Right lobe of liver (tissue), 6 donors: ENCODE measurements around the gene PROZ. TPM values are rescaled to one million over a fixed set of nuclear protein-coding genes. Genes with fewer than 3 reads are reported as not detected.
A peak's percentile ranks its signal among the peaks of the same experiment; 100 is the strongest.

ENCODE experiments used
- ATAC-seq, 4 donors: fragments of 200-7000 bp; cut with Tn5 transposase; one replicate each; pipeline ENCODE4 v1.9.1; 2020; ENCODE audit warnings: mild to moderate bottlenecking in 4 of 4, moderate library complexity in 4 of 4
- DNase-seq, 3 donors: peaks; one replicate each; pipeline ENCODE4 v3.0.0-alpha.2; 2020
- H3K27ac ChIP-seq, 3 donors: fragments of 200-600 bp; one replicate each; pipeline ENCODE4 v1.8.0; 2022
- H3K27me3 ChIP-seq, 2 donors: fragments of 200-600 bp; one replicate each; pipeline ENCODE4 v1.8.0; 2022
- H3K36me3 ChIP-seq, 4 donors: fragments of 200-600 bp; sonication (generic) in 1 of 4; one replicate each; pipeline versions ENCODE4 v1.5.1 to v1.8.0; 2017 to 2022; ENCODE audit warnings: control low read depth in 1 of 4
- H3K4me1 ChIP-seq, 4 donors: fragments of 200-600 bp; sonication (generic) in 1 of 4; one replicate each; pipeline versions ENCODE4 v1.5.1 to v1.8.0; 2017 to 2022; ENCODE audit warnings: control low read depth in 1 of 4
- H3K4me3 ChIP-seq, 3 donors: fragments of 200-600 bp; one replicate each; pipeline ENCODE4 v1.8.0; 2022
- H3K9me3 ChIP-seq, 4 donors: fragments of 200-600 bp; sonication (generic) in 1 of 4; one replicate each; pipeline versions ENCODE4 v1.5.1 to v1.8.0; 2017 to 2022; ENCODE audit warnings: control low read depth in 1 of 4
- POLR2A ChIP-seq: fragments of 450-650 bp; IDR thresholded peaks from one replicate; pipeline ENCODE4 v1.6.1; 2017; ENCODE audit warnings: antibody characterized with exemption, mild to moderate bottlenecking
- WGBS: methylation state at CpG from one replicate; pipeline ENCODE4 v1.1.6; 2018; ENCODE audit warnings: low coverage, low lambda C conversion rate; ENCODE audit not compliant: insufficient coverage; ENCODE audit errors: missing lambda C conversion rate; 5-methylcytosine and 5-hydroxymethylcytosine counted together
- intact Hi-C, 2 donors: fragments of 100-400 bp; cut with DNase I; formaldehyde crosslinking; loops; one replicate each; pipeline versions ENCODE4 v1.11.2 to v1.14.1; 2022
- total RNA-seq, 6 experiments: library from RNA; depleted of rRNA in 2 of 6; stranded (reverse); fragments of >200 nt in 2 of 6; fragmentation: NEBNext Ultra II Directional in 3 of 6; extraction: Animal tissue kit (Norgen Biotek cat#: 25700) in 3 of 6; gene quantifications; one replicate each; pipeline versions ENCODE4 v1.1.0 to v1.2.4, GENCODE V29; 2016 to 2023
- TF ChIP-seq, protein P1 (sequence below), 4 donors: fragments of 200-600 bp in 3 of 4; fragments of 450-650 bp in 1 of 4; IDR thresholded peaks; one replicate each; pipeline versions ENCODE4 v1.5.1 to v1.8.0; 2016 to 2022; ENCODE audit warnings: antibody characterized with exemption in 4 of 4, mild to moderate bottlenecking in 2 of 4
- donor health status: DM: no; HTN: yes; CAD: no.
- donor health status: DM: no; HTN: no; CAD: no.
- donor health status: DM: no; HTN: no; CAD: no.
- donor health status: DM: no; HTN: yes; CAD: no.
- donor health status: DM: no; HTN: yes; CAD: no.

Gene PROZ
- total RNA-seq, 6 experiments from 2014 or later, result 11.2 to 71.2 (median 56.9) TPM

- H3K27ac ChIP-seq, result peak within 1 kb of the TSS; percentile 73 to 90 (median 83)
- ATAC-seq (peak; percentile 92 to 96 (median 93)), DNase-seq (peak; percentile 90 to 96 (median 94))
- peak within 1 kb of the TSS; percentile 42 to 70 (median 58) for H3K4me3 ChIP-seq
- 18% methylated on average over 13 of the region's 23 CpGs for whole genome bisulfite sequencing
- intact Hi-C loops, result no loop called here
- TF ChIP-seq, protein P1, sequence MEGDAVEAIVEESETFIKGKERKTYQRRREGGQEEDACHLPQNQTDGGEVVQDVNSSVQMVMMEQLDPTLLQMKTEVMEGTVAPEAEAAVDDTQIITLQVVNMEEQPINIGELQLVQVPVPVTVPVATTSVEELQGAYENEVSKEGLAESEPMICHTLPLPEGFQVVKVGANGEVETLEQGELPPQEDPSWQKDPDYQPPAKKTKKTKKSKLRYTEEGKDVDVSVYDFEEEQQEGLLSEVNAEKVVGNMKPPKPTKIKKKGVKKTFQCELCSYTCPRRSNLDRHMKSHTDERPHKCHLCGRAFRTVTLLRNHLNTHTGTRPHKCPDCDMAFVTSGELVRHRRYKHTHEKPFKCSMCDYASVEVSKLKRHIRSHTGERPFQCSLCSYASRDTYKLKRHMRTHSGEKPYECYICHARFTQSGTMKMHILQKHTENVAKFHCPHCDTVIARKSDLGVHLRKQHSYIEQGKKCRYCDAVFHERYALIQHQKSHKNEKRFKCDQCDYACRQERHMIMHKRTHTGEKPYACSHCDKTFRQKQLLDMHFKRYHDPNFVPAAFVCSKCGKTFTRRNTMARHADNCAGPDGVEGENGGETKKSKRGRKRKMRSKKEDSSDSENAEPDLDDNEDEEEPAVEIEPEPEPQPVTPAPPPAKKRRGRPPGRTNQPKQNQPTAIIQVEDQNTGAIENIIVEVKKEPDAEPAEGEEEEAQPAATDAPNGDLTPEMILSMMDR (IDR thresholded peaks at IDR 0.05), result peak; percentile 9 to 49 (median 32)
- peak; percentile 88 for TF ChIP-seq POLR2A
- H3K9me3 ChIP-seq, result no peaks in the 10 kb centered on the region
- no peaks in the 10 kb centered on the region for H3K27me3 ChIP-seq
- peaks cover 0 to 15% (median 4%) of the 10 kb centered on the region in 4 donors for H3K4me1 ChIP-seq
- H3K36me3 ChIP-seq, result no peaks in the 10 kb centered on the region
Observed at GRCh38 chr13:113122550-113123225, 35.8 kb upstream of the PROZ start, which contains the start of gene F10. TSS of gene F10 (plus strand) at chr13:113122799. CDS start at chr13:113122856, 57 bp downstream.

DNA sequence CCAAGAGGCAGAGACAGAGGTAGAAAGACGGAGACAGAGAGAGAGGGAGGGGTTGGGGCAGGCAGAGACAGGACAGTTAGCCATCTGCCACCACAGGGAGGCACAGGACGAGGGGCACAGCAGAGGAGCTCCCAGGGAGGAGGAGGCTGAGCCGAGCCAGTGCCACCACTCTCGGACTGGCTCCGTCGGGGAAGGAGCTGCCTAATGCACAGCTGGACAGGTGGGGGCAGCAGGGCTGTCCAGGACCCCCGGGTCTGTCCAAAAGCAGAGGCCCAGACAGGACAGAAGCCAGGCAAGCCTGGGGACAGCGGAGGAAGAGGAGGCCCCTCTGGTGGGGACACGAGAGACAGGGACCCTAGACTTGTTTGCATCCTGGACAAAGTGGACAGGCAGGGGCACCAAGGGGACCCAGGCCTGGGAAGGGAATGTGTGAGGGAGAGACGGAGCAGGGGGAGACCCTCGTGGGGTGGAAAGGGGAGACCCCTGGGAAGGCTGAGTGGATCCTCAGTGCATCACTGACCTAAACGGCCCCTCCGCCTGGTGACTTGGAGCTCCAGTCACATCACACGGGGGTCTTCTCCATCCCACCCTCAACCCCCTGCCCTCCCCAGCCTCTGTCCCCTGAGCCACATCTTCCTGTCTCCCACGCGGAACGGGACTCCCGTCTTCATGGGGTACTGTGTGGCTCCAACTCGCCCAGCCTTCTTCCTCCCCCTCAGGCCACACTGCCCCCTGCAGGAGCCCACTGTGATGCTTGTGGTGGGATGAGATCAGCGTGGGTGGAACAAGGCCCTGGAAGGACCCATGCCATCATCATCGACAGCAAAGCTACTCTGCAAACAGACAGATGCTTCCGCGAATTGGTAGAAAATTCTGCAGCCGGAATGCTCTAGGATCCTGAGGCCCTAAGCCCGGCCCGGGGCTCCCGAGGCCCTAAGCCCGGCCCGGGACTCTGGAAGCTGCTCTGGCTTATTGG lies 34.9 kb upstream of the PROZ start:
- H3K27ac ChIP-seq, result peak overlapping the region; percentile 73 to 90 (median 83)
- no peaks in the 10 kb centered on the region for H3K27me3 ChIP-seq
- H3K9me3 ChIP-seq, result no peaks in the 10 kb centered on the region
- ATAC-seq (peak; percentile 24 to 55 (median 36)), DNase-seq (peak in 1 of 3 donors; percentile 52)
- peak overlapping the region; percentile 42 to 70 (median 58) for H3K4me3 ChIP-seq
- peaks cover 0 to 15% (median 4%) of the 10 kb centered on the region in 4 donors for H3K4me1 ChIP-seq
- intact Hi-C loops, result no loop called here
- TF ChIP-seq POLR2A, result no peak
- TF ChIP-seq, protein P1 (IDR thresholded peaks at IDR 0.05), result peak in 3 of 4 donors; percentile 31 to 45 (median 35)
- 57% methylated on average over 14 of the region's 29 CpGs for WGBS
- H3K36me3 ChIP-seq, result no peaks in the 10 kb centered on the region

DNA sequence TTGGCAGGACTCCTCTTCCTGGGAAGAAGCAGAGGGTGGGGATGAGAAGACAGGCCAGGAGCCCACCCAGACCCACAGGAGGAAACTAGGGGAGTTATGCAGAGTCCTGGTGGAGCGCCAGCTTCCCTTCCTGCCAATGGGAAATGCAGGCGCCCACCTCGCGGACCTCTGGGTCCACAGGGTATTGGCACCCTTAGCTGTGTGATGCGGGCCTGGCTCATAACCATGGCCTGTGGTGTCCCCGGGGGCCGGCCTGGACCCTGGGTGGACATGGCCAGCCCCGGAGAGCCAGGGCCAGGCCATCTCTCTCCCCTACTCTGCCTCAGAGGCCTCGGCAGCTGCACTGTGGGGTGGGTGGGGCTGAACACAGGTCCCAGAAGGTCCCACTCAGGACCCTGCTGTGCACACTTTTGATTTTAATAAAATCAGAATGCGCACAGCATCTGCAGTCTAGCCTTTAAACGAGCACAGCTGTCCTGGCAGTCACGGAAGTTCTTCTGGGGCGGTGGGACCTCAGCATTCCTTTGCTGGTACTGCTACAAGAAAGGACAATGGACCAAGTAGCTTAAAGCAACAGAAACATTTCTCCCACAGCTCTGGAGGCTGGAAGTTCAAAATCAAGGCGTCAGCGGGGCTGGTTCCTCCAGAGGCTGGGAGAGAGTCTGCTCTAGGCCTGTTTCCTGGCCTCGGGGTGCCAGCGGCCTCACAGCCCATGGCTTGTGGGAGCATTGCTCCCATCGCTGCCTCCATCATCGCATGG lies 34.1 kb upstream of the PROZ start:
- Histone ChIP-seq H3K9me3 (no peaks in the 10 kb centered on the region), H3K4me3 (no peak overlapping the region), H3K27ac (peak overlapping the region in 1 of 3 donors; percentile 90), H3K36me3 (no peaks in the 10 kb centered on the region), H3K4me1 (peaks cover 0 to 15% (median 4%) of the 10 kb centered on the region in 4 donors), H3K27me3 (no peaks in the 10 kb centered on the region)
- TF ChIP-seq POLR2A, result no peak
- TF ChIP-seq, protein P1 (IDR thresholded peaks at IDR 0.05), result no peak
- ATAC-seq (no peak), DNase-seq (peak in 1 of 3 donors; percentile 44)
- WGBS, result 85% methylated on average over 4 of the region's 19 CpGs
- intact Hi-C loops, result no loop called here
